Keratinocyte (primary cell): ENCODE results near the gene TMEM143. TPM values are rescaled to one million over a fixed set of nuclear protein-coding genes. Genes with fewer than 3 reads are reported as not detected.

ENCODE experiments used
- DNase-seq: peaks from one replicate; pipeline ENCODE4 v3.0.0-alpha.2; 2011; ENCODE audit warnings: low read depth, missing footprints, low spot score
- FAIRE-seq: peaks from 2 replicates; lab custom pipeline; 2011; peaks lifted over from hg19 to GRCh38; lab: Jason Lieb, UNC
- H2AFZ ChIP-seq: 2 replicates; pipeline ENCODE4 v1.6.0; 2012; ENCODE audit warnings: low read length, control low read depth, inconsistent platforms; ENCODE audit not compliant: control insufficient read depth
- H3K27ac ChIP-seq: 2 replicates; pipeline ENCODE4 v1.5.1; 2011; ENCODE audit warnings: low read length; ENCODE audit not compliant: control insufficient read depth, insufficient read depth
- H3K27me3 ChIP-seq: 3 replicates; pipeline ENCODE4 v1.6.0; 2011; ENCODE audit warnings: low read length; ENCODE audit not compliant: control insufficient read depth, insufficient read depth; ENCODE audit errors: extremely low read depth
- H3K36me3 ChIP-seq, 2 experiments: 2 replicates in 1 of 2; 3 replicates in 1 of 2; pipeline ENCODE4 v1.5.1; 2011; ENCODE audit warnings: low read length in 2 of 2, mild to moderate bottlenecking in 1 of 2; ENCODE audit not compliant: control insufficient read depth in 2 of 2, insufficient read depth in 2 of 2; ENCODE audit errors: extremely low read depth in 1 of 2
- H3K4me1 ChIP-seq: 3 replicates; pipeline ENCODE4 v1.5.1; 2011; ENCODE audit warnings: low read length; ENCODE audit not compliant: control insufficient read depth, insufficient read depth; ENCODE audit errors: extremely low read depth
- H3K4me2 ChIP-seq: 3 replicates; pipeline ENCODE4 v1.6.0; 2011; ENCODE audit warnings: low read depth, low read length; ENCODE audit not compliant: control insufficient read depth, insufficient read depth; ENCODE audit errors: extremely low read depth
- H3K4me3 ChIP-seq, 3 experiments: fragments of 200-600 bp in 1 of 3; sonication (generic) in 1 of 3; 2 replicates in 2 of 3; 3 replicates in 1 of 3; pipeline ENCODE4 v1.5.1; 2011 to 2016; ENCODE audit warnings: low read length in 3 of 3, mild to moderate bottlenecking in 3 of 3, control low read depth in 2 of 3, inconsistent platforms in 1 of 3, low read depth in 1 of 3, mixed read lengths in 1 of 3, mixed run types in 1 of 3, moderate library complexity in 1 of 3; ENCODE audit not compliant: control insufficient read depth in 2 of 3, insufficient read depth in 2 of 3; ENCODE audit errors: extremely low read depth in 1 of 3
- H3K79me2 ChIP-seq: 2 replicates; pipeline ENCODE4 v1.6.0; 2012; ENCODE audit warnings: low read length; ENCODE audit not compliant: control insufficient read depth, insufficient read depth
- H3K9ac ChIP-seq: 3 replicates; pipeline ENCODE4 v1.6.0; 2011; ENCODE audit warnings: low read length; ENCODE audit not compliant: control insufficient read depth, insufficient read depth; ENCODE audit errors: extremely low read depth
- H3K9me1 ChIP-seq: 3 replicates; pipeline ENCODE4 v1.6.0; 2011; ENCODE audit warnings: low read length; ENCODE audit not compliant: control insufficient read depth, insufficient read depth; ENCODE audit errors: extremely low read depth
- H3K9me3 ChIP-seq: 2 replicates; pipeline ENCODE4 v1.5.1; 2012; ENCODE audit warnings: low read depth, low read length; ENCODE audit not compliant: control insufficient read depth
- H4K20me1 ChIP-seq: 3 replicates; pipeline ENCODE4 v1.6.0; 2011; ENCODE audit warnings: low read length; ENCODE audit not compliant: control insufficient read depth, insufficient read depth; ENCODE audit errors: extremely low read depth
- CTCF ChIP-seq, 3 experiments: IDR thresholded peaks in 1 of 3; conservative IDR thresholded peaks in 1 of 3; optimal IDR thresholded peaks in 1 of 3; 2 replicates in 2 of 3; 3 replicates in 1 of 3; pipeline versions ENCODE3 to v1.5.1; 2011; ENCODE audit warnings: low read length in 3 of 3, mild to moderate bottlenecking in 3 of 3, moderate library complexity in 2 of 3, control low read depth in 1 of 3, inconsistent platforms in 1 of 3; ENCODE audit not compliant: insufficient read depth in 2 of 3; ENCODE audit errors: extremely low read depth in 1 of 3
- EZH2 ChIP-seq: IDR thresholded peaks from one replicate; pipeline ENCODE4 v1.6.1; 2012; ENCODE audit warnings: inconsistent platforms, mild to moderate bottlenecking, low read length, moderate library complexity
- dilution Hi-C: fragments of 300-500 bp; cut with MboI; formaldehyde crosslinking; loops from one replicate; pipeline ENCODE4 v1.7.0; 2020; ENCODE audit warnings: low sequenced_read_pairs; ENCODE audit not compliant: extremely low pct_ligation_motif_present
- polyA plus RNA-seq, 5 experiments: library from polyadenylated mRNA; depleted of rRNA in 3 of 5; stranded (reverse) in 3 of 5; stranded (forward) in 1 of 5; unstranded in 1 of 5; fragments of >200 nt; gene quantifications; 1 replicate in 1 of 5; 2 replicates in 3 of 5; 3 replicates in 1 of 5; pipeline versions ENCODE4 v1.2.1 to v1.2.3, GENCODE V29; 2011 to 2012; ENCODE audit warnings: missing spikeins in 2 of 5, low read depth in 1 of 5, low replicate concordance in 1 of 5

Gene TMEM143
- polyA plus RNA-seq, 1 donor (not counting 4 experiments of a cell fraction or from before 2014, with no cell fraction given), result 2.9 TPM

GRCh38 chr19:48332662-48333466 is 30.9 kb downstream of the TMEM143 start:
- Histone ChIP-seq H2AFZ (peak overlapping the region; percentile 71), H4K20me1 (no peaks in the 10 kb centered on the region), H3K4me2 (peak overlapping the region; percentile 98), H3K27me3 (no peaks in the 10 kb centered on the region), H3K36me3 (peaks cover 0 to 3% of the 10 kb centered on the region in 2 experiments), H3K79me2 (no peaks in the 10 kb centered on the region), H3K9ac (peak overlapping the region; percentile 80), H3K4me1 (peaks cover 29% of the 10 kb centered on the region), H3K9me3 (no peaks in the 10 kb centered on the region), H3K4me3 (peak overlapping the region; percentile 41 to 86 (median 77)), H3K27ac (peak overlapping the region; percentile 86), H3K9me1 (no peaks in the 10 kb centered on the region)
- DNase-seq (peak; percentile 99), FAIRE-seq (peak; percentile 89)
- no peak for TF ChIP-seq EZH2
- TF ChIP-seq CTCF (optimal IDR thresholded peaks at IDR 0.05 in 1 of 3, IDR thresholded peaks at IDR 0.05 in 1 of 3, conservative IDR thresholded peaks at IDR 0.05 in 1 of 3; ENCODE audit: extremely low read depth in 1 of 3, insufficient read depth in 2 of 3, low read length in 3 of 3), result no peak
- dilution Hi-C loops, result no loop called here

- no peak for TF ChIP-seq EZH2
- no peak for TF ChIP-seq CTCF (optimal IDR thresholded peaks at IDR 0.05 in 1 of 3, IDR thresholded peaks at IDR 0.05 in 1 of 3, conservative IDR thresholded peaks at IDR 0.05 in 1 of 3; ENCODE audit: extremely low read depth in 1 of 3, insufficient read depth in 2 of 3, low read length in 3 of 3)
- Histone ChIP-seq H3K27me3 (no peaks in the 10 kb centered on the region), H3K36me3 (peaks cover 3 to 5% of the 10 kb centered on the region in 2 experiments), H2AFZ (no peak overlapping the region), H3K9me1 (no peaks in the 10 kb centered on the region), H4K20me1 (no peaks in the 10 kb centered on the region), H3K9ac (peak overlapping the region; percentile 25), H3K9me3 (no peaks in the 10 kb centered on the region), H3K4me1 (peaks cover 29% of the 10 kb centered on the region), H3K79me2 (peaks cover 4% of the 10 kb centered on the region), H3K4me2 (peak overlapping the region; percentile 98), H3K27ac (peak overlapping the region; percentile 44), H3K4me3 (peak overlapping the region in 2 of 3 experiments; percentile 29 to 38)
- FAIRE-seq (no peak), DNase-seq (no peak)
- dilution Hi-C loops, result no loop called here
Observed at GRCh38 chr19:48332351-48332661, 31.4 kb downstream of the TMEM143 start.
